DOHH2 (cell line): ENCODE data around the gene CCDC51.

Source experiments
- H3F3A ChIP-seq: fragments of 200-600 bp; sonication (generic), shearing (Covaris generic); 2 replicates; pipeline ENCODE4 v1.6.0; 2016; ENCODE audit warnings: antibody characterized with exemption, mild to moderate bottlenecking; ENCODE audit not compliant: control insufficient read depth, insufficient read depth
- H3K27ac ChIP-seq: fragments of 200-600 bp; sonication (generic); 2 replicates; pipeline ENCODE4 v1.5.1; 2014; ENCODE audit warnings: low read depth, mild to moderate bottlenecking, low read length, moderate library complexity
- H3K27me3 ChIP-seq: fragments of 200-600 bp; sonication (generic); 2 replicates; pipeline ENCODE4 v1.6.1; 2014; ENCODE audit warnings: mild to moderate bottlenecking, low read length, mixed read lengths; ENCODE audit not compliant: control insufficient read depth
- H3K36me3 ChIP-seq: fragments of 200-600 bp; sonication (generic); 2 replicates; pipeline ENCODE4 v1.6.1; 2014; ENCODE audit warnings: mild to moderate bottlenecking, low read length, moderate library complexity, mixed read lengths; ENCODE audit not compliant: control insufficient read depth
- H3K4me1 ChIP-seq: fragments of 200-600 bp; sonication (generic); 2 replicates; pipeline ENCODE4 v1.6.1; 2014; ENCODE audit warnings: mild to moderate bottlenecking, low read length, mixed read lengths; ENCODE audit not compliant: control insufficient read depth
- H3K4me2 ChIP-seq: fragments of 200-600 bp; sonication (generic); 2 replicates; pipeline ENCODE4 v1.6.0; 2014; ENCODE audit warnings: mild to moderate bottlenecking, low read length, moderate library complexity
- H3K4me3 ChIP-seq: fragments of 200-600 bp; sonication (generic); 2 replicates; pipeline ENCODE4 v1.5.1; 2014; ENCODE audit warnings: mild to moderate bottlenecking, low read length, mixed read lengths
- H3K79me2 ChIP-seq: fragments of 200-600 bp; sonication (generic); 2 replicates; pipeline ENCODE4 v1.6.1; 2014; ENCODE audit warnings: mild to moderate bottlenecking, low read length, mixed read lengths; ENCODE audit not compliant: control insufficient read depth
- H3K9me2 ChIP-seq: fragments of 200-600 bp; sonication (generic); replicated peaks from 2 replicates; pipeline ENCODE4 v1.6.1; 2014; ENCODE audit warnings: mild to moderate bottlenecking, low read length, mixed read lengths; ENCODE audit not compliant: control insufficient read depth
- H3K9me3 ChIP-seq: fragments of 200-600 bp; sonication (generic); 2 replicates; pipeline ENCODE4 v1.6.1; 2014; ENCODE audit warnings: antibody characterized with exemption, low read length, mixed read lengths; ENCODE audit not compliant: control insufficient read depth, insufficient read depth
- H4K20me1 ChIP-seq: fragments of 200-600 bp; sonication (generic); 2 replicates; pipeline ENCODE4 v1.6.0; 2014; ENCODE audit warnings: low read depth, mild to moderate bottlenecking, antibody characterized with exemption, low read length, moderate library complexity; ENCODE audit not compliant: control insufficient read depth, insufficient read depth
- EZH2phosphoT487 ChIP-seq: fragments of 200-600 bp; sonication (generic); IDR thresholded peaks from 2 replicates; pipeline ENCODE4 v1.6.1; 2017; ENCODE audit warnings: borderline replicate concordance, mild to moderate bottlenecking, antibody characterized with exemption, low read length, moderate library complexity, mixed read lengths
- TF ChIP-seq, protein P1 (sequence below): fragments of 200-600 bp; sonication (generic); IDR thresholded peaks from one replicate; pipeline ENCODE4 v1.5.1; 2014; ENCODE audit warnings: antibody characterized with exemption, mild to moderate bottlenecking, low read depth, low read length; ENCODE audit not compliant: poor library complexity, severe bottlenecking

CCDC51 gene

DNA sequence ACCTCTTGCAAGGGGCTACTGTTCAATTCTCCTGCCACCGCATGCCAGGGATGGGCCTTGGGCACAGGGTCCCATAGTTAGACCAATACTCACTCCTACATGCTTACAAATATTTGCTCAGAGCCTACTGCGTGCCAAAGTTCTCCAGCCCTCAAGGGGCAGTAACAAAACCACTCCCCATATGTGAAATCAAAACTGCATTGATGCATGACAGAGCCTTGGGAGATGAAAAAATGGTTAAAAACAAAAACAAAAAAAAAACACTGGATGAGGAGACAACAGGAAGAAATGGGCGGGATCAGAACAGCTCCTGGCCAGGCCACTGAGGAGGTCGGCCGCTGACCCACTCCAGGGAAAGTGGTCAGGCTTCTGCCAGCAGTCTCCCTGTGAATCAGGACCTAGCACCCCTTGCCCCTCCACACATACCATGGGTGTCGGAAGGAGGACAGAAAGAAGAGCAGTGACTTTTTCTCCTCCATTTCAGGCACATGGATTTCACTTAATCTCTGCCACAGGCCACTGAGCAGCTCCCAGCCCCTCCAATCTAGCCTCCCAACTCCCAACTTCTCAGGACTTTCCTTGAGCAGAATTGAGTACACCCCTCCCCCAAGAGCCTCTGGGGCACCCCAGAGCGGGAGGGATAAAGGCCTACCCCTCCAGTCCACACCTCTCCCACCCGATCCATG is 12.8 kb downstream of the CCDC51 start:
- no peak overlapping the region for H3K4me2 ChIP-seq
- H4K20me1 ChIP-seq = no peaks in the 10 kb centered on the region
- H3K27ac ChIP-seq = no peak overlapping the region
- H3K4me1 ChIP-seq = peaks cover 9% of the 10 kb centered on the region
- TF ChIP-seq, protein P1, sequence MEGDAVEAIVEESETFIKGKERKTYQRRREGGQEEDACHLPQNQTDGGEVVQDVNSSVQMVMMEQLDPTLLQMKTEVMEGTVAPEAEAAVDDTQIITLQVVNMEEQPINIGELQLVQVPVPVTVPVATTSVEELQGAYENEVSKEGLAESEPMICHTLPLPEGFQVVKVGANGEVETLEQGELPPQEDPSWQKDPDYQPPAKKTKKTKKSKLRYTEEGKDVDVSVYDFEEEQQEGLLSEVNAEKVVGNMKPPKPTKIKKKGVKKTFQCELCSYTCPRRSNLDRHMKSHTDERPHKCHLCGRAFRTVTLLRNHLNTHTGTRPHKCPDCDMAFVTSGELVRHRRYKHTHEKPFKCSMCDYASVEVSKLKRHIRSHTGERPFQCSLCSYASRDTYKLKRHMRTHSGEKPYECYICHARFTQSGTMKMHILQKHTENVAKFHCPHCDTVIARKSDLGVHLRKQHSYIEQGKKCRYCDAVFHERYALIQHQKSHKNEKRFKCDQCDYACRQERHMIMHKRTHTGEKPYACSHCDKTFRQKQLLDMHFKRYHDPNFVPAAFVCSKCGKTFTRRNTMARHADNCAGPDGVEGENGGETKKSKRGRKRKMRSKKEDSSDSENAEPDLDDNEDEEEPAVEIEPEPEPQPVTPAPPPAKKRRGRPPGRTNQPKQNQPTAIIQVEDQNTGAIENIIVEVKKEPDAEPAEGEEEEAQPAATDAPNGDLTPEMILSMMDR = no peak
- no peak for TF ChIP-seq EZH2phosphoT487
- no peaks in the 10 kb centered on the region for H3K79me2 ChIP-seq
- H3K9me2 ChIP-seq = no peaks in the 10 kb centered on the region
- no peaks in the 10 kb centered on the region for H3F3A ChIP-seq
- peaks cover 10% of the 10 kb centered on the region for H3K36me3 ChIP-seq
- H3K27me3 ChIP-seq = peaks cover 16% of the 10 kb centered on the region
- no peak overlapping the region for H3K4me3 ChIP-seq
- H3K9me3 ChIP-seq = no peaks in the 10 kb centered on the region

DNA sequence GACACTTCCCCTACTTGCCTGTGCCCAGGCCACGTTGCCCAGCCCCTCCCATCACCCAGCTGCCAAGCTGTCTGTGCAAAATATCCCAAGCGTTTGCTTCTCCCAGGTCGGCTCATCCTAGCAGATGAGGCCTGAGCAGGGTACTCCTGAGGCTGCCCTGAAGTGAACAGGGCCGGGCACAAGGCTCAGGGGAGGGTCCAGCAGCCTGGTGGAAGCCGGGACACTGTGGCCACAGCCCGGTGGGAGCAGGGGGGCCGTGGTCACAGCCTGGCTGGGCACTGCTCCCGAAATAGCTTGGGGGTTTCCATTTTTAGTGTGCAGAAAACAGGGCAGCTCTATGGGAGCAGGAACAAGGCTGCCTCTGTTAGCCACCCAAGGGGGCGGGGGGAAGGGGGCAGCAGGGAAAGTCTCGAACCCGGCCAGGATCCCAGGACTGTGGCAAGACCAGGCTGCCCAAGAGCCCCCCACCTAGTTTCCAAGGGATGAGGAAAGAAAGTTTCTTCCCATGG is 13.5 kb downstream of the CCDC51 start:
- no peak overlapping the region for H3K4me2 ChIP-seq
- H3K36me3 ChIP-seq = peaks cover 4% of the 10 kb centered on the region; the same call in 1 of the 2 replicates
- H3K4me1 ChIP-seq = peaks cover 9% of the 10 kb centered on the region
- H3K4me3 ChIP-seq = no peak overlapping the region
- no peak overlapping the region for H3K27ac ChIP-seq
- TF ChIP-seq, protein P1 = no peak
- no peak for TF ChIP-seq EZH2phosphoT487
- no peaks in the 10 kb centered on the region for H3K9me2 ChIP-seq
- H3K27me3 ChIP-seq = peaks cover 16% of the 10 kb centered on the region
- H3K9me3 ChIP-seq = no peaks in the 10 kb centered on the region
- no peaks in the 10 kb centered on the region for H4K20me1 ChIP-seq
- no peaks in the 10 kb centered on the region for H3F3A ChIP-seq
- H3K79me2 ChIP-seq = no peaks in the 10 kb centered on the region

DNA sequence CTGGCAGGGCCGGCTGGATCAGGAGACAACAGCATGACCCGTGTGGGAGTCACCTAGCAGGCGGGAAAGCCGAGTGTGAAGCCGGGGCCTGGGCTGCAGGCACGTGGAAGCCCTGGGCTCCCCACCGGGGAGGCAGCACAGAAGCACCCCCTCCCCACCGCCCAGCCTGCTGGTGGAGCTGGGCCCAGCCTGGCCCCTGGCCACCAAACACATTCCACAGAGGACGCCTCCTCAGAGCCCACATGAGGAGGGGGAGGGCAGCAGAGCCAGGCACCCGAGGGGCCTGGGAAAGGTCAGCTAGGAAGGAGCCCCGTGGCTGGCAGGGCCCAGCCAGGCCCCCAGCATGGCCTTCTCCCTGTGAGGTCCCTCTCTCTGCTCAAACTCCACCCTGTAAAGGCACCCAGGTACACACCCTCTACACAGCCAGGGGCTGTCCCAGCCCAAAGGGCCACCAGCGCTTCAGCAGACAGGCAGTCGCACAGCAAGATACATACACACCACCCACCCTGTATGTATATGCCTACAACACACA is 14.6 kb downstream of the CCDC51 start:
- Histone ChIP-seq H3K79me2 (no peaks in the 10 kb centered on the region), H3K9me3 (no peaks in the 10 kb centered on the region), H4K20me1 (no peaks in the 10 kb centered on the region), H3K27me3 (peaks cover 16% of the 10 kb centered on the region), H3K4me3 (no peak overlapping the region), H3K4me1 (peaks cover 7% of the 10 kb centered on the region), H3K36me3 (no peaks in the 10 kb centered on the region), H3F3A (no peaks in the 10 kb centered on the region), H3K4me2 (no peak overlapping the region), H3K27ac (no peak overlapping the region), H3K9me2 (no peaks in the 10 kb centered on the region)
- TF ChIP-seq EZH2phosphoT487 = no peak
- TF ChIP-seq, protein P1 = no peak
